Germinal center (tissue), 1 donor: ENCODE results near the gene LIN7B.

ENCODE experiments used
- DNase-seq: peaks from one replicate; pipeline ENCODE4 v3.0.0; 2012; ENCODE audit warnings: mixed read lengths, low spot score

LIN7B gene

DNA sequence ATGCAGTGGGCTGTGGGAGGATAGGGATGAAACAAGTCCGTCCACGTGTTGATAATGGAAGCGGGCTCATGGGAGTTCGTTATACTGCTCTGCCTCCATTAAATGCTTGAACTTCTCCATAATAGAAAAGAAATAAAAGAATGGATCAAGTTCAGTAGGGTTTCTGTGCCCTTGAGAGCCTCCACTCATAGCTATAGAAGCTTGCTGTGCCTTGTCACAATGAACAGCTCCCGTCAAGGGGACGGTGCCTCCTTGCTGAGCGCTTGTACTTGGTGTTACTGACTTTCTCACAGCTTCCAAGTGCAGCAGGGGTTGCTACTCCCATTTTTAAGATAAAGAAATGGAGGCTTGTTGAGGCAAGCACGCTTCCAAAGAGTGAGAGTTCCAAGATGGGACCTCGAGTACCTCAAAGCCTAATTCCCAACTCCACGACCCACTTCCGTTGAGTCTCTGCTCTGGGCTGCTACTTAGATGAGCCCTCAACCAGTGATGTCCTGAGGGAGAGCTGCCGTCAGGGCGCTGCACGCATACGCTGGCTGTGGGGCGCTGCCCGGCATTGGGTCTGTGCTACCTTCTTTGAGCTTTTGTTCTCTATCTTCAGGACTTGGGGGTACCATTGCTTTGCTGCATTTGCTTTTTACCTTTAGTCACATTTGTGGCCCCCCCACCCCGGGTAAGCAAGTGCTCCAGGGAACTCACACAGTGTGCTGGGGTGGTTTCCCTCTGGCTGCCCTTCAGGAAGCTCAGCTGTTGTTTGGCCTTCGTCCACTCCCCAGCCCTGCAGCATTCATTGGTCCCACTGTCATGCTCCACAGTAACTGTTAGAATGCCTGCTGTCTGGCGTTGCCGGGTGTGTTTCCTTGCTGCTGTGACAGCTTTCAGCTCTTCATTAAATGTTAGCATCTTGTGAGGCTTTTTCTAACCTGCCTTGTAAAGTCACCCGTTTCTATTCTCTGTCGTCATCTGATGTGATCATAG, 19.4 kb upstream of the LIN7B start:
- no peak for DNase-seq

DNA sequence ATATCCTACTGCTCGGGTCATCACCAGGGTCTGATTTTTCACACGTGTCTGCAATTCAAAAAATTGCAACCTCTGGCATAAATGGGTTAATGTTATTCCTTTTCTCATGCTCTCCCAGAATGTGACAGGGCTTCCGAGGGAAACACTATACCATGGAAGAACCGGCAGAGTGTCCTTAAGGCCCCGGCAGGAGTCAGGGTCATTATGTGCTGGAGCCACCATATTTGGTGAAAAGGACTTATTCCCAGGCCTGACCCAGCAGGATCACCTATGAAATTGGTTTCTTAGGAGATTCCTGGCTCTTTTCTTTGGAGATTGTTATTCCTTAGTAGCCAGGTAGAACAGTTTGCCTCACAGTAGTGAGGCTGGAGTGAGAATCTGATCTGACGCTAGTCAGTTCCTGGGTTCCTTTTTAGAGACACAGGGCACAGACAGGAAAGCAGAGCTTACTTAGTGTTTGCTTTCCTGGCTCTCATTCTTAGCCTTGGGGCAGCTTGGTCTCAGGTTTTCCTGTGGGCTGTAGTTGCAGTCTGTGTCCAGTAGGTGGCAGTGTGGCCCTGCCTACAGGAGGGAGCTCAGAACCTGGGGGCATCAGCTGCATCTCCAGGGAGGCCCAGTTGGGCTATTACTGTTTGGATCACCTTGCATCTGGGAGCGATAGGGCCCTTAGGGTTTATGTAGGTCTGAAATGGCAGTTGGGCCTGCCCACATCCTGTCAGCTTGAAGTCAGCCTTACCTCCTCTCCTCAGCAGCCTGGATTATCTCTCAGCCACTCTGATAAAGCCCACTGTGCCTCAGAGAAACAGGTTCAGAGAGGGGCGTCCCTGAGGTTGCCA, 16.5 kb upstream of the LIN7B start:
- DNase-seq, result peak; percentile 77

DNA sequence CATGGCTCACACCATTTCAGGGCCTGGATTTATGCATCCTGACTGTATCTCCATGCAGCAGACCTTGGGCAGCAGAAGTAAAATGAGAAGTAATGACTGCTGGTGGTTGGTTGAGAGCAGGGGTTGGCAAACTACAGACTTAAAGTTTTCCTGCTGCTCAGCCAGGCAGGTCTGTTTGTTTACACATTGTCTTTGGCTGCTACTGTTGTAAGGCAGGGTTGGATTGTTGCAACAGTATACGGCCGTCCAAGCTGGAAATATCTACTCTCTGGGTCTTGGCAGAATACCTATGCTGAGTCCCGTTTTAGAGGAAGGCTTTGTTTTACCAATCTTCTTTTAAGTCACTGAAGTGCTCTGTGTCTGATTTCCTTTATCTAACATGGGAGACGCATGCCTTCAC, 15.4 kb upstream of the LIN7B start:
- DNase-seq, result no peak

GRCh38 chr19:49101160-49101559, 13.0 kb upstream of the LIN7B start:
- DNase-seq, result no peak

- DNase-seq, result no peak
These were observed 11.9 kb upstream of the LIN7B start for GRCh38 chr19:49102303-49102702.

DNA sequence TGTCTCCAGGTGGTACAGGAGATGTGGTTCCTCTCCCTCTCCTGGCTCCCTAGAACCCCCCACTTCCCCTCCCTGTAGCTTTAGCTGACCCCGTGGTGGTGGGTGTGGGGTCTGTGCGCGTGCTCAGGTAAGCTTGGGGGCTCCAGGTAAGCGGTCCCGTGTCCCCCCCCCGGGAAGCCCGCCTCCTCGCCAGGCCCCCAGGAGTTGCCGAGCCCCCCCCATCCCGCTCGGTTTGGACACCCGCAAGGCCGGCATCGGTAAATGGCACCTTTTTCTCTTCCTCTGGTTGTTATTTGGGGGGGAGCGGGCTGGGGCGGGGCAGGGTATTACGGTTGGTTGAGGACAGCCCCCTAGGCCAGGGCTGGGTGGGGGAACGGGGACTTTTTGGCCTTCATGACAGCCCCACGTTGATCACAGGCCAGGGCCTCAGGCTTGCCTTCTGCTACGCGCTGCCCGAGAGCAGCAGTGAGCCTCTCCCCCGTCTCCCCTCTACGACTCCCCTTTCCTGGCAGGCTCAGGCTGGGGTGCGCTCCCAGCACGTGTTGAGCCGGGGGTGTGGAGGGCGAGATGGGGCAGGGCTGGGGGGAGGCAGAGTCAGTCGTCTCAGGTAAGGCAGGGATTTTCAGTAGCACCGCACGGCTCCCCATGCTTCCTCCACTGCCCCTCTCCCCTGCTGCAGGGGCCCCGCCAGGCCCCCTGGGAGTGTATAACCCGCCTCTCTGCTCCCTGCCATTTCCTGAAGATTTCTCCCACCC, 10.7 kb upstream of the LIN7B start:
- no peak for DNase-seq

- no peak for DNase-seq
These were observed 9.8 kb upstream of the LIN7B start for GRCh38 chr19:49104229-49104864.

- peak; percentile 55 for DNase-seq
These were observed 7.5 kb upstream of the LIN7B start for GRCh38 chr19:49106648-49107135.

DNA sequence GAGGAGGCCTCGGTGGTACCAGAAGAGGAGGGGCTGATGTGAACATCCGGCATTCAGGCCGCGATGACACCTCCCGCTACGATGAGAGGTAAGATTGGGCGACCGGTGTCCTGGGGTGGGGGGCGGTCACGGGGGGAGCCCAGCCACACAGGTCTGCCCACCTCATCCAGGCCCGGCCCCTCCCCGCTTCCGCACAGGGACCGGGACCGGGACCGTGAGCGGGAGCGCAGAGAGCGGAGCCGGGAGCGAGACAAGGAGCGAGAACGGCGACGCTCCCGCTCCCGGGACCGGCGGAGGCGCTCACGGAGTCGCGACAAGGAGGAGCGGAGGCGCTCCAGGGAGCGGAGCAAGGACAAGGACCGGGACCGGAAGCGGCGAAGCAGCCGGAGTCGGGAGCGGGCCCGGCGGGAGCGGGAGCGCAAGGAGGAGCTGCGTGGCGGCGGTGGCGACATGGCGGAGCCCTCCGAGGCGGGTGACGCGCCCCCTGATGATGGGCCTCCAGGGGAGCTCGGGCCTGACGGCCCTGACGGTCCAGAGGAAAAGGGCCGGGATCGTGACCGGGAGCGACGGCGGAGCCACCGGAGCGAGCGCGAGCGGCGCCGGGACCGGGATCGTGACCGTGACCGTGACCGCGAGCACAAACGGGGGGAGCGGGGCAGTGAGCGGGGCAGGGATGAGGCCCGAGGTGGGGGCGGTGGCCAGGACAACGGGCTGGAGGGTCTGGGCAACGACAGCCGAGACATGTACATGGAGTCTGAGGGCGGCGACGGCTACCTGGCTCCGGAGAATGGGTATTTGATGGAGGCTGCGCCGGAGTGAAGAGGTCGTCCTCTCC, 6.3 kb upstream of the LIN7B start:
- no peak for DNase-seq

DNA sequence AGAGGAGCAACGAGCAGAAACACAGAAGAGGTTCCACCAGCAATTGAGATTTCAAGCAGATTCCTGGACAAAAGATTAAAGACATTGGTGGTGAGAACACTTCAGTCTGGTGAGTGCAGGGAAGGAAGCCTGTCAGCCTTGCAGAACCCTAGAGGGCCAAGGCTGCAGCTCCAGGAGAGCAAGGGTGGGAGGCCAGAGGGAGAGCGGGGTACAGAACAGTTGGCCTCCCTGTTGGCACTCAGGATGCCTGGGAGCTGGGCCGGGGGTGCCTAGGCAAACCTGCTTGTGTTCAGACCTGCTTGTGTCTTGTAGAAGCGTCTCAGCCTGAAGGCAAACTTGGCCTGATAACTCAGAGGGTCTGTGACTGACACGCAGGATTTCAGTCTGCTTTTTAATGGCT, 5.1 kb upstream of the LIN7B start:
- no peak for DNase-seq

GRCh38 chr19:49109569-49110233, 4.5 kb upstream of the LIN7B start:
- DNase-seq, result no peak

GRCh38 chr19:49110567-49110966, 3.6 kb upstream of the LIN7B start:
- no peak for DNase-seq

DNA sequence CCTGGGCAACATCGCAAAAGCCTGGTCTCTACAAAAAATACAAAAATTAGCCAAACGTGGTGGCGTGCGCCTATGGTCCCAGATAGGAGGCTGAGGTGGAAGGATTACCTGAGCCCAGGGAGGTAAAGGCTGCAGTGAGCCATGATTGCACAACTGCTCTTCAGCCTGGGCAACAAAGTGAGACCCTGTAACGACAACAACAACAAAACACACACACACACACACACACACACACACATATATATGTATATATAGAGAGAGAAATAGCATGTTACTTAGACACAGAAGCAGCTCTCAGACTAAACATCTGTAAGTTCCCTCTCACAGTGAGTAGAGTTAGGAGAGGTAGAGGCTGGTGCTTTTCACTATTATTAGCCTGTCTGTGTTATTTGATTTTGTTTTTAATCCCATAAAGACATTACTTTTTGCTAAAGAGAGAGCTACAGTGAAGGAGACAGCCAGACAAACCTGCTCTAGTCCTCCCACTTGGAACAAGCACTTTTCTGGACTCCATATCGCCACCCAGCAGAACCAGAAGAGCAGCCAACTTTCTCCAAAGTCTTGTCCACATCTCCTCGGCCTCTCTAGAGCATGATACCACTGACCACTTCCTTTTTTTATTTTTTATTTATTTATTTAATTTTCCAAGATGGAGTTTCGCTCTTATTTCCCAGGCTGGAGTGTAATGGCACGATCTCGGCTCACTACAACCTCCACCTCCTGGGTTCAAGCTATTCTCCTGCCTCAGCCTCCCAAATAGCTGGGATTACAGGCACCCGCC, 2.8 kb upstream of the LIN7B start:
- DNase-seq, result no peak

DNA sequence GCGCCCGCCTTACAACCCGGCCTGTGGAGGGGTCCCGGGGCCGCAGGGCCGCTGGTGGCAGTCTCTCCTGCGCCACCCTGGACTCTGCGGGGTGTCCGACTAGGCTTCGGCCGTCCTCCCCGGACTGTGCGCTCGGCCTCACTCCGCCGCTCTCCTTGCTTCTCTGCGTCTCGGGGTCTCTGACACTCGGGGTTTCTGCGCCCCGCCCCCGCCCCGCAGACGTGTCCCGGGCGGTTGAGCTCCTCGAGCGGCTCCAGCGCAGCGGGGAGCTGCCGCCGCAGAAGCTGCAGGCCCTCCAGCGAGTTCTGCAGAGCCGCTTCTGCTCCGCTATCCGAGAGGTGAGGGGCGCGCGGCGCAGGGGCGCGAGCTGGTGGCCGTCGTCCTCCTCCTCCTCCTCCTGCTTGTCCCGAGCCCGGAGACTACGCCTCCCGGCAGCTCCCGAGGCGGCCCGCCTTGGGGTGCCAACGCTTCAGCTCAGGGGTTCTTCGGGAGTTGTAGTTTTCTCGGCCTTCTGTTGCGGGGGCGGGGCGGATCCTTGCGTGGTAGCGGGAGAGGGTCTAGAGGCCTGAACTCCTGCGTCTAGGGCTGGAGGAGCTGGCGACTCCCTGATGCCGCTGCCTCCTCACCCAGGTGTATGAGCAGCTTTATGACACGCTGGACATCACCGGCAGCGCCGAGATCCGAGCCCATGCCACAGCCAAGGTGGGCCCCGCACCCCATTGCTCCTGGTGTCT, 627 bp downstream of the LIN7B start:
- DNase-seq, result peak; percentile 34

GRCh38 chr19:49116544-49116943, 2.4 kb downstream of the LIN7B start:
- no peak for DNase-seq

DNA sequence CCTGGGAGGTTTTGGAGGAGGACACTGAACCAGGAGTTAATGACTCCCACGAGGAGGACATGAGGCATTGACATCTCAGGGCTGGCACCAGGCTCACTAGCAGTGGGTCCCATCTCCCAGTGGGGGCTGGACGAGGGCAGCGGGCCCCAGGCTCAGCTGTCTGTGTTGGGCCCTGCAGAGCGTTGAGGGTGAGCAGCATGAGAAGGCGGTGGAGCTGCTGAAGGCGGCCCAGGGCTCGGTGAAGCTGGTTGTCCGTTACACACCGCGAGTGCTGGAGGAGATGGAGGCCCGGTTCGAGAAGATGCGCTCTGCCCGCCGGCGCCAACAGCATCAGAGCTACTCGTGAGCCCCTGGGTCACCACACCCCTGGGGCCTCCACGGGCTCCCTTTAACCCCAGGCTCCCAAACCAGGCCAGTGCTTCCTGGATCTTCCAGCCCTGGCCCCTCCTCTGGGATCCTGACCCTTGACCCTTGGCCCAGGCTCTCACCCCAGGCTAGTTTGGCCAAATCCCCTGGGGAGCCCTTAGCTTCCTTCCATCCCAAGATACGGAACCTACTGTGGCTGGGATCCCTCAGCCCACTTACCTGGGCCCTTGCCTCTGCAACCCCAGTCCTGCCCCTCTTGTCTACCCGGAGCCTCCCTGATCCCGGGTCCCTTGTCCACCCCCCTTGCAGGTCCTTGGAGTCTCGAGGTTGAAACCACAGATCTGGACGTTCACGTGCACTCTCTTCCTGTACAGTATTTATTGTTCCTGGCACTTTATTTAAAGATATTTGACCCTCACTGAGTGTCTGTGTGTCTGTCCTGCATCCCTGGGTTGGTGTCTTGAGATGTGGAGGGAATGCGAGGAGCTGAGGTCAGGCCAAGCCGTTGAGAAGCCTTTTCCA, 3.8 kb downstream of the LIN7B start:
- DNase-seq, result no peak

- peak; percentile 99 for DNase-seq
These were observed 4.6 kb downstream of the LIN7B start, which contains the start of gene C19orf73 for GRCh38 chr19:49118565-49119410. C19orf73 (minus strand) TSS chr19:49119143; CDS start chr19:49119022, 121 bp downstream.
